H9 (cell line): ENCODE results near the gene NCOA1. TPM values are rescaled to one million over a fixed set of nuclear protein-coding genes. Genes with fewer than 3 reads are reported as not detected.

Experiments used
- DNase-seq: peaks from one replicate; pipeline ENCODE4 v3.0.0-alpha.2; 2017
- H2AFZ ChIP-seq: one replicate; pipeline ENCODE4 v1.6.1; 2013; ENCODE audit warnings: mild to moderate bottlenecking, low read length, control low read depth, moderate library complexity
- H2AK5ac ChIP-seq: 2 replicates; pipeline ENCODE4 v1.6.1; 2013; ENCODE audit warnings: low read length, control low read depth, mixed read lengths; ENCODE audit not compliant: insufficient read length
- H2BK120ac ChIP-seq: one replicate; pipeline ENCODE4 v1.6.1; 2013; ENCODE audit warnings: low read depth, mild to moderate bottlenecking, low read length, control low read depth, inconsistent platforms; ENCODE audit not compliant: poor library complexity, severe bottlenecking
- H2BK12ac ChIP-seq: 2 replicates; pipeline ENCODE4 v1.6.1; 2013; ENCODE audit warnings: low read length, control low read depth, mixed read lengths, low read depth; ENCODE audit not compliant: insufficient read length
- H2BK15ac ChIP-seq: 2 replicates; pipeline ENCODE4 v1.6.1; 2013; ENCODE audit warnings: low read depth, low read length, control low read depth
- H2BK20ac ChIP-seq: one replicate; pipeline ENCODE4 v1.6.1; 2013; ENCODE audit warnings: low read depth, mild to moderate bottlenecking, low read length, control low read depth, inconsistent platforms; ENCODE audit not compliant: poor library complexity, severe bottlenecking
- H2BK5ac ChIP-seq: 2 replicates; pipeline ENCODE4 v1.6.1; 2013; ENCODE audit warnings: low read length, control low read depth, mixed read lengths; ENCODE audit not compliant: insufficient read length
- H3K14ac ChIP-seq: 2 replicates; pipeline ENCODE4 v1.6.1; 2013; ENCODE audit warnings: low read length, control low read depth; ENCODE audit not compliant: insufficient read depth
- H3K18ac ChIP-seq: 2 replicates; pipeline ENCODE4 v1.6.1; 2013; ENCODE audit warnings: low read depth, mild to moderate bottlenecking, mixed read lengths, low read length, control low read depth; ENCODE audit not compliant: insufficient read length
- H3K23ac ChIP-seq: 2 replicates; pipeline ENCODE4 v1.6.1; 2013; ENCODE audit warnings: low read length, control low read depth, mixed read lengths, low read depth; ENCODE audit not compliant: insufficient read length
- H3K23me2 ChIP-seq: 2 replicates; pipeline ENCODE4 v1.6.1; 2013; ENCODE audit warnings: low read depth, mild to moderate bottlenecking, mixed read lengths, low read length, control low read depth; ENCODE audit not compliant: insufficient read length, poor library complexity, severe bottlenecking
- H3K27ac ChIP-seq: 2 replicates; pipeline ENCODE4 v1.5.1; 2013; ENCODE audit warnings: low read length, control low read depth, mixed read lengths, low read depth; ENCODE audit not compliant: insufficient read length
- H3K27me3 ChIP-seq: 2 replicates; pipeline ENCODE4 v1.6.1; 2013; ENCODE audit warnings: low read length, control low read depth, inconsistent platforms; ENCODE audit not compliant: insufficient read depth
- H3K4ac ChIP-seq: 2 replicates; pipeline ENCODE4 v1.6.1; 2013; ENCODE audit warnings: low read depth, mild to moderate bottlenecking, control low read depth, inconsistent platforms, low read length, moderate library complexity
- H3K4me1 ChIP-seq: 2 replicates; pipeline ENCODE4 v1.6.1; 2013; ENCODE audit warnings: low read length, control low read depth, inconsistent platforms; ENCODE audit not compliant: insufficient read depth
- H3K4me2 ChIP-seq: 2 replicates; pipeline ENCODE4 v1.6.1; 2013; ENCODE audit warnings: low read length, control low read depth, mixed read lengths; ENCODE audit not compliant: insufficient read length, insufficient read depth
- H3K56ac ChIP-seq: 2 replicates; pipeline ENCODE4 v1.6.1; 2013; ENCODE audit warnings: low read depth, mild to moderate bottlenecking, mixed read lengths, low read length, control low read depth; ENCODE audit not compliant: insufficient read length
- H3K79me1 ChIP-seq: 2 replicates; pipeline ENCODE4 v1.6.1; 2013; ENCODE audit warnings: low read depth, mild to moderate bottlenecking, moderate library complexity, low read length, control low read depth, inconsistent platforms; ENCODE audit not compliant: insufficient read depth, poor library complexity, severe bottlenecking
- H3K79me2 ChIP-seq: 2 replicates; pipeline ENCODE4 v1.6.1; 2013; ENCODE audit warnings: low read length, control low read depth, inconsistent platforms; ENCODE audit not compliant: insufficient read depth
- H3K9ac ChIP-seq: 2 replicates; pipeline ENCODE4 v1.6.1; 2013; ENCODE audit warnings: low read length, control low read depth, mixed read lengths; ENCODE audit not compliant: insufficient read length; ENCODE audit errors: extremely low read depth
- H3K9me3 ChIP-seq: one replicate; pipeline ENCODE4 v1.6.1; 2013; ENCODE audit warnings: low read depth, low read length, inconsistent platforms; ENCODE audit not compliant: control insufficient read depth
- H3T11ph ChIP-seq: one replicate; pipeline ENCODE4 v1.6.1; 2013; ENCODE audit warnings: mild to moderate bottlenecking, low read length, control low read depth, inconsistent platforms
- H4K20me1 ChIP-seq: one replicate; pipeline ENCODE4 v1.6.1; 2013; ENCODE audit not compliant: control insufficient read depth, insufficient read length, insufficient read depth
- H4K5ac ChIP-seq: 2 replicates; pipeline ENCODE4 v1.6.1; 2013; ENCODE audit warnings: low read depth, mild to moderate bottlenecking, mixed read lengths, low read length, control low read depth; ENCODE audit not compliant: insufficient read length
- H4K8ac ChIP-seq: replicated peaks from 2 replicates; pipeline ENCODE4 v1.6.1; 2013; ENCODE audit warnings: low read length, control low read depth, mixed read lengths, low read depth; ENCODE audit not compliant: insufficient read length
- H4K91ac ChIP-seq: 2 replicates; pipeline ENCODE4 v1.6.1; 2013; ENCODE audit warnings: low read depth, mild to moderate bottlenecking, moderate library complexity, mixed read lengths, low read length, control low read depth; ENCODE audit not compliant: insufficient read length
- H3K27ac Mint-ChIP-seq, 3 experiments: 2 replicates in 2 of 3; 3 replicates in 1 of 3; pipeline ENCODE4 v1.8.0; 2020 to 2021; ENCODE audit warnings: mixed read lengths in 3 of 3, mild to moderate bottlenecking in 1 of 3, moderate library complexity in 1 of 3
- H3K27me3 Mint-ChIP-seq: 2 replicates; pipeline ENCODE4 v1.8.0; 2021; ENCODE audit warnings: low read depth, mild to moderate bottlenecking, moderate library complexity, mixed read lengths
- H3K36me3 Mint-ChIP-seq, 3 experiments: 2 replicates in 2 of 3; 3 replicates in 1 of 3; pipeline ENCODE4 v1.8.0; 2020 to 2021; ENCODE audit warnings: low read depth in 3 of 3, mixed read lengths in 3 of 3; ENCODE audit not compliant: insufficient read depth in 1 of 3
- H3K4me1 Mint-ChIP-seq, 2 experiments: 2 replicates each; pipeline ENCODE4 v1.8.0; 2020; ENCODE audit warnings: mixed read lengths in 2 of 2
- H3K4me3 Mint-ChIP-seq, 2 experiments: 2 replicates in 1 of 2; 3 replicates in 1 of 2; pipeline ENCODE4 v1.8.0; 2020 to 2021; ENCODE audit warnings: mild to moderate bottlenecking in 2 of 2, mixed read lengths in 2 of 2, moderate library complexity in 1 of 2
- H3K9me3 Mint-ChIP-seq, 2 experiments: 2 replicates in 1 of 2; 3 replicates in 1 of 2; pipeline ENCODE4 v1.8.0; 2020; ENCODE audit warnings: mild to moderate bottlenecking in 2 of 2, mixed read lengths in 2 of 2, moderate library complexity in 1 of 2
- WGBS: extraction: QIAGEN DNeasy Blood & Tissue Kit; methylation state at CpG from one replicate; pipeline ENCODE4 v1.1.7; 2013; ENCODE audit warnings: missing lambda C conversion rate, low lambda C conversion rate, mixed read lengths; ENCODE audit not compliant: insufficient read length; ENCODE audit errors: extremely low coverage; 5-methylcytosine and 5-hydroxymethylcytosine counted together
- total RNA-seq: library from RNA; stranded (reverse); gene quantifications from 2 replicates; pipeline ENCODE4 v1.2.1, GENCODE V29; 2021
- TF ChIP-seq, protein P1 (sequence below): fragments of 200-600 bp; sonication (generic); conservative IDR thresholded peaks from 3 replicates; pipeline ENCODE4 v1.8.0; 2021; ENCODE audit warnings: antibody characterized with exemption, mild to moderate bottlenecking

Gene NCOA1
- total RNA-seq, 1 experiment from 2014 or later = 14.8 TPM

DNA sequence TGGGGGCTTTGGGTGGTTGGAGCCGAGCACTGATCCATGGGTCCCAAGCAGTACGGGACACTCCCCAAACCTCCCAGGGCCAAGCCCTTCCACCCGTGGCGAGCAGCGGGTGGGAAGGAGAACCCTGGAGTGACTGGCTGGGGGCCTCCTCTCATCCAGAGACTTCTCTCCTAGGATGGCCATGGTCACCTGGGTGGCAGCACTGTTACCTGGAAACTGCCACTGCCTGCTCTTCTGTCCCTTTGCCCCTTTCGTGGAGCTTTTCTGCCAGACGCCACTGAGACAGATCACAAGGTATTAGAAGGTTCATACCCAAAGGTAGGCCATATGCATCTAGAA lies 329.1 kb downstream of the NCOA1 start:
- DNase-seq = no peak
- no peak overlapping the region for H4K8ac ChIP-seq
- H3K23ac ChIP-seq = no peak overlapping the region
- H2BK5ac ChIP-seq = no peak overlapping the region
- peaks cover 0 to 3% of the 10 kb centered on the region in 2 experiments; a peak in 1 of 5 replicates for H3K9me3 Mint-ChIP-seq
- H3K79me2 ChIP-seq = no peaks in the 10 kb centered on the region
- H3K27me3 Mint-ChIP-seq = no peaks in the 10 kb centered on the region; the same call in 1 of the 2 replicates
- H3K4me1 ChIP-seq = peaks cover 16% of the 10 kb centered on the region
- H3K9ac ChIP-seq = no peak overlapping the region
- H2BK12ac ChIP-seq = no peak overlapping the region
- no peaks in the 10 kb centered on the region for H3K9me3 ChIP-seq
- TF ChIP-seq, protein P1, sequence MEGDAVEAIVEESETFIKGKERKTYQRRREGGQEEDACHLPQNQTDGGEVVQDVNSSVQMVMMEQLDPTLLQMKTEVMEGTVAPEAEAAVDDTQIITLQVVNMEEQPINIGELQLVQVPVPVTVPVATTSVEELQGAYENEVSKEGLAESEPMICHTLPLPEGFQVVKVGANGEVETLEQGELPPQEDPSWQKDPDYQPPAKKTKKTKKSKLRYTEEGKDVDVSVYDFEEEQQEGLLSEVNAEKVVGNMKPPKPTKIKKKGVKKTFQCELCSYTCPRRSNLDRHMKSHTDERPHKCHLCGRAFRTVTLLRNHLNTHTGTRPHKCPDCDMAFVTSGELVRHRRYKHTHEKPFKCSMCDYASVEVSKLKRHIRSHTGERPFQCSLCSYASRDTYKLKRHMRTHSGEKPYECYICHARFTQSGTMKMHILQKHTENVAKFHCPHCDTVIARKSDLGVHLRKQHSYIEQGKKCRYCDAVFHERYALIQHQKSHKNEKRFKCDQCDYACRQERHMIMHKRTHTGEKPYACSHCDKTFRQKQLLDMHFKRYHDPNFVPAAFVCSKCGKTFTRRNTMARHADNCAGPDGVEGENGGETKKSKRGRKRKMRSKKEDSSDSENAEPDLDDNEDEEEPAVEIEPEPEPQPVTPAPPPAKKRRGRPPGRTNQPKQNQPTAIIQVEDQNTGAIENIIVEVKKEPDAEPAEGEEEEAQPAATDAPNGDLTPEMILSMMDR = no peak
- no peak overlapping the region for H3K4ac ChIP-seq
- H4K20me1 ChIP-seq = no peaks in the 10 kb centered on the region
- H3K27ac Mint-ChIP-seq = peak overlapping the region in 1 of 3 experiments; percentile 87; a peak in 1 of 7 replicates
- no peak overlapping the region for H3K18ac ChIP-seq
- H3K79me1 ChIP-seq = no peaks in the 10 kb centered on the region
- no peak overlapping the region for H3K27ac ChIP-seq
- peaks cover 80 to 92% (median 92%) of the 10 kb centered on the region in 3 experiments for H3K36me3 Mint-ChIP-seq
- no peak overlapping the region for H2AK5ac ChIP-seq
- no peak overlapping the region for H4K91ac ChIP-seq
- H3K4me1 Mint-ChIP-seq = peaks cover 34 to 37% of the 10 kb centered on the region in 2 experiments
- H3K14ac ChIP-seq = no peak overlapping the region
- H2AFZ ChIP-seq = no peak overlapping the region
- no peak overlapping the region for H3T11ph ChIP-seq
- no peak overlapping the region for H2BK15ac ChIP-seq
- no peak overlapping the region for H3K56ac ChIP-seq
- no peak overlapping the region for H2BK120ac ChIP-seq
- H3K4me3 Mint-ChIP-seq = no peak overlapping the region
- no peak overlapping the region for H2BK20ac ChIP-seq
- H3K23me2 ChIP-seq = no peaks in the 10 kb centered on the region
- no peak overlapping the region for H3K4me2 ChIP-seq
- no CpG with 5 or more reads among the region's 7 CpGs for WGBS
- no peak overlapping the region for H4K5ac ChIP-seq
- H3K27me3 ChIP-seq = no peaks in the 10 kb centered on the region

Other genes with a start within 250 kb of the NCOA1 start
- 17.0 and 17.1 TPM in 2 replicates for gene ITSN2, start 130.7 kb upstream of the NCOA1 start, total RNA-seq